GM06990 (cell line): ENCODE data around the gene PTPRM.

Experiments used
- DNase-seq: peaks from one replicate; pipeline ENCODE4 v3.0.0-alpha.2; 2011; ENCODE audit not compliant: insufficient read length; ENCODE audit errors: extremely low read depth
- H3K27me3 ChIP-seq: replicated peaks from 2 replicates; pipeline ENCODE4 v1.6.0; 2011; ENCODE audit warnings: low read length; ENCODE audit not compliant: control insufficient read depth, insufficient read depth
- H3K36me3 ChIP-seq: 2 replicates; pipeline ENCODE4 v1.5.1; 2011; ENCODE audit warnings: low read length; ENCODE audit not compliant: control insufficient read depth, insufficient read depth
- H3K4me3 ChIP-seq: replicated peaks from 2 replicates; pipeline ENCODE4 v1.5.1; 2011; ENCODE audit warnings: low read depth, mild to moderate bottlenecking, control low read depth, low read length
- TF ChIP-seq, protein P1 (sequence below): IDR thresholded peaks from 2 replicates; pipeline ENCODE4 v1.5.1; 2011; ENCODE audit warnings: low read length, control low read depth, mild to moderate bottlenecking, inconsistent platforms; ENCODE audit not compliant: insufficient read depth, poor library complexity, severe bottlenecking

Gene PTPRM

DNA sequence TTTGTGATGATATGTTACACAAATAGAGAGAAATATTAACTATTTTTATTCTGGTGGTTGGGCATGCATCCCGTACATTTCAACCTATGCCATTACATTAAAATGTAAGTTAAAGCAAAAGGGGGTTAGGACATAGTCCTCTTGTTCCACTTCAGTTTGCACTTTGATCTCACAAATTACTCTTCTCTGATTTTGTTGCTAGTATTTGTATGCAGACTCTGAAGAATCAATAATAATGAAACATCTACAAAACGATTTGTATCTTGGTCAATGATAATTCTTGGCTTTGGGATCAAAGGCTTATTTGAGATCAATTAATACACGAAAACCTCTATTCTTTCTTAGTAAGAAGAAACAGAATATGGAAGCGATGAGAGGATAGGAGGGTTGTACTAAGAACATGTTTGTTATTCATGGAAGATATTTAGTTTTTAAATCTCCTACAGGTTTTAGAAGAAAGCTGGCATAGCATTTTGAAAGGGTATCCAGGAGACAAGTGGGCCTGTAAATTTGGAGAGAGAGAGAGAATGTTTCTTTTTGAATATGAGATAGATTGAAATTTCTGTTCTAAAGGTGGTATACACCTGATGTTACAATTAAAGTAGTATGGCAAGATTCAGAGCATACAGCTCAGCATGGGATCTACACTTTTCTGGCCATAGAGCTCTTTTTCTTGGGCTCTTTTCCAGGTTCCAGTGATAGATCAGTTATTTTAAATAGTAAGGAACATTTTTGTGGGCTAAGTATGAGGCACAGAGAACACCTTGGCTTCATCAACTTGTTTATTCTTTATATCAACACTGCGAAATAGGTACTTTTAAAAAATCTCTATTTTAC lies 347.9 kb downstream of the PTPRM start:
- no peaks in the 10 kb centered on the region for H3K36me3 ChIP-seq
- H3K4me3 ChIP-seq = no peak overlapping the region
- TF ChIP-seq, protein P1, sequence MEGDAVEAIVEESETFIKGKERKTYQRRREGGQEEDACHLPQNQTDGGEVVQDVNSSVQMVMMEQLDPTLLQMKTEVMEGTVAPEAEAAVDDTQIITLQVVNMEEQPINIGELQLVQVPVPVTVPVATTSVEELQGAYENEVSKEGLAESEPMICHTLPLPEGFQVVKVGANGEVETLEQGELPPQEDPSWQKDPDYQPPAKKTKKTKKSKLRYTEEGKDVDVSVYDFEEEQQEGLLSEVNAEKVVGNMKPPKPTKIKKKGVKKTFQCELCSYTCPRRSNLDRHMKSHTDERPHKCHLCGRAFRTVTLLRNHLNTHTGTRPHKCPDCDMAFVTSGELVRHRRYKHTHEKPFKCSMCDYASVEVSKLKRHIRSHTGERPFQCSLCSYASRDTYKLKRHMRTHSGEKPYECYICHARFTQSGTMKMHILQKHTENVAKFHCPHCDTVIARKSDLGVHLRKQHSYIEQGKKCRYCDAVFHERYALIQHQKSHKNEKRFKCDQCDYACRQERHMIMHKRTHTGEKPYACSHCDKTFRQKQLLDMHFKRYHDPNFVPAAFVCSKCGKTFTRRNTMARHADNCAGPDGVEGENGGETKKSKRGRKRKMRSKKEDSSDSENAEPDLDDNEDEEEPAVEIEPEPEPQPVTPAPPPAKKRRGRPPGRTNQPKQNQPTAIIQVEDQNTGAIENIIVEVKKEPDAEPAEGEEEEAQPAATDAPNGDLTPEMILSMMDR = no peak
- DNase-seq = no peak
- H3K27me3 ChIP-seq = no peaks in the 10 kb centered on the region

- Histone ChIP-seq H3K27me3 (no peaks in the 10 kb centered on the region), H3K36me3 (no peaks in the 10 kb centered on the region), H3K4me3 (no peak overlapping the region)
- no peak for DNase-seq
- TF ChIP-seq, protein P1 = no peak
Measured at GRCh38 chr18:7918701-7919100, 351.6 kb downstream of the PTPRM start.

- TF ChIP-seq, protein P1 = no peak
- H3K4me3 ChIP-seq = no peak overlapping the region
- H3K36me3 ChIP-seq = no peaks in the 10 kb centered on the region
- H3K27me3 ChIP-seq = no peaks in the 10 kb centered on the region
- DNase-seq = no peak
Measured at GRCh38 chr18:7919565-7919964, 352.4 kb downstream of the PTPRM start.

DNA sequence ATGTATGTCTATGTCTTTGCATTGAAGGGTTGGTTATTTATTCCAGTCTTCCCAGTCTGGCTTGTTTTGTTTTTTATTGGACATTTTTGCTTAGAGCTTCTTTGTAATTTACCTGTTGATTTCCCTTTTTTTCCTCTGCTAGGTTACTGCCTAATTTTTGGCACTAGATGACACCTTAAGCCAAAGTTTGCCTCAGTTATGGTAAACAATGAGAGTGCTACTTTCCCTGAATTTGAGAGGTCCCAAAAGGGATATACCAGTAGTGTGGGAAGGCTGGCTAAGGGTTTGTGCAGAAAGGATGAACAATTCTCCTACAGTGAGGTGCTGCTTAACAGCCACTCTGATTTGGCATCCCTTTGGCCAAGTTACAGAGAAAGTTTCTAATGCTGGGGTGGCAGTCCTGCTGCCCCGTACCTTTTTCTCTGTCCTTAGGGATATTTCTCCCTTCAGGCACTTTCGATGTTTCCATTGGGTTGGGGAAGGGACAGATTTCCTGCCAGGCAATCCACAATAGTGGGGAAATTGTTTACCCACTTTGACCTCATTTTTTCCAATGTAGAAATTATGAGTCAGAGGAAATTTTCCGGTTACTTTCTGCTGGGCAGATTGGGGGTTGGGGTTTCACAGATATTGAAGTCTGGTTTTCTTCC lies 354.9 kb downstream of the PTPRM start:
- no peak overlapping the region for H3K4me3 ChIP-seq
- H3K36me3 ChIP-seq = no peaks in the 10 kb centered on the region
- H3K27me3 ChIP-seq = no peaks in the 10 kb centered on the region
- TF ChIP-seq, protein P1 = no peak
- no peak for DNase-seq

- Histone ChIP-seq H3K27me3 (no peaks in the 10 kb centered on the region), H3K4me3 (no peak overlapping the region), H3K36me3 (no peaks in the 10 kb centered on the region)
- TF ChIP-seq, protein P1 = no peak
- DNase-seq = no peak
Measured at GRCh38 chr18:7923105-7923504, 356.0 kb downstream of the PTPRM start.

- no peaks in the 10 kb centered on the region for H3K36me3 ChIP-seq
- DNase-seq = no peak
- no peak overlapping the region for H3K4me3 ChIP-seq
- no peaks in the 10 kb centered on the region for H3K27me3 ChIP-seq
- TF ChIP-seq, protein P1 = no peak
Measured at GRCh38 chr18:7924616-7925015, 357.5 kb downstream of the PTPRM start.
